HG03280 (cell line): ENCODE measurements around the gene GMPR2.

Source experiments
- ATAC-seq: cut with Tn5 transposase; IDR thresholded peaks from one replicate; pipeline ENCODE4 v1.9.1; 2021; ENCODE audit warnings: mild to moderate bottlenecking, moderate library complexity; ENCODE audit not compliant: unreplicated experiment

GMPR2 gene

GRCh38 chr14:24282736-24283135 is 50.0 kb downstream of the GMPR2 start:
- ATAC-seq = no peak

GRCh38 chr14:24283796-24284460 is 51.2 kb downstream of the GMPR2 start:
- ATAC-seq = no peak

GRCh38 chr14:24284501-24285035 is 51.8 kb downstream of the GMPR2 start:
- ATAC-seq = no peak

- no peak for ATAC-seq
These were observed 52.6 kb downstream of the GMPR2 start for GRCh38 chr14:24285351-24285750.

GRCh38 chr14:24286996-24287395 is 54.3 kb downstream of the GMPR2 start:
- ATAC-seq = no peak
